Stimulated activated CD4-positive, alpha-beta T cell treated with anti-CD3 and anti-CD28 coated beads, Interleukin-1b, Interleukin-23, amount 100 ng/mL, for 4 hours (primary cell): ENCODE data around the gene RTTN.

Experiments
- DNase-seq, 2 donors: peaks; one replicate each; pipeline ENCODE4 v3.0.0-alpha.2; 2020; ENCODE audit warnings: low read depth in 2 of 2

The RTTN gene

GRCh38 chr18:70216788-70217187 lies 11.3 kb upstream of the RTTN start:
- DNase-seq: no peak

GRCh38 chr18:70207181-70207580 lies 1.7 kb upstream of the RTTN start:
- no peak for DNase-seq

DNA sequence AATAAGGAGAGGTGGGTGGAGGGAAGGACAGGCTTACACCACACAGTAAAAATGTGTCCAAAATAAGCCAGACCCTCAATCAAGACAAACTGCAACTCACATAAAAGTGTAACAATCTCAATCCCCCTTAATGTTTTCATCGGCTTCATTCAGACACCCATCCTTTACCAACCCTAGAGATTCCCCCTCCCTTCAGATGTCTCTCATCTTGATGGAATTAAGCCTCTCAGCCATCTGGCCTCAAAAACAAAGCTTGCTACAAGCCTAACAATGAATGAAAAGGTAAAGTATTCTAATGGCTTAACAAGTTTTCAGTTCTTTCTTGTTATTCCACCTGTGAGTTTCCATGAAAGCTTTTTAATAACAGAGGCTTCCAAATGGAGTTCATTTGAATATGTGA lies 5.2 kb downstream of the RTTN start:
- DNase-seq: no peak

- DNase-seq: no peak
These were observed 7.6 kb downstream of the RTTN start for GRCh38 chr18:70197844-70198243.

DNA sequence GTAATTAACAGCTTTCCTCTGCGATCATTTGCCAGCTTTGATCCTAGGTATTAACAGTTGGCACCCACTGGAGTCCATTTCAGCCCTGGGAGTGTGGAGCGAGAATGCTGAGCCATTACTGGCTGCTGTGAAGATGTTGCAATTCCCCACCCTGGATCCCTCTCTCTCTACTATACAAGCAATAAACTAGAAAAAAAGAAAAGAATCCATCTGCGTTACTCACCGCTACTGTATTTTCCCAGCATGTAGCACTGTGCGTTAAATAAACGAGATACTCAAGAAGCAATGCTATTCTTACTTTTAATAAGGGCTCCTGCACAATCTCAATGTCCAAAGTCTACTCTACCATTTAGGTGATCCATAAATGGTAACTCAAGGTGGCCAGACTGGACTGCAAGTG lies 8.5 kb downstream of the RTTN start:
- no peak for DNase-seq

DNA sequence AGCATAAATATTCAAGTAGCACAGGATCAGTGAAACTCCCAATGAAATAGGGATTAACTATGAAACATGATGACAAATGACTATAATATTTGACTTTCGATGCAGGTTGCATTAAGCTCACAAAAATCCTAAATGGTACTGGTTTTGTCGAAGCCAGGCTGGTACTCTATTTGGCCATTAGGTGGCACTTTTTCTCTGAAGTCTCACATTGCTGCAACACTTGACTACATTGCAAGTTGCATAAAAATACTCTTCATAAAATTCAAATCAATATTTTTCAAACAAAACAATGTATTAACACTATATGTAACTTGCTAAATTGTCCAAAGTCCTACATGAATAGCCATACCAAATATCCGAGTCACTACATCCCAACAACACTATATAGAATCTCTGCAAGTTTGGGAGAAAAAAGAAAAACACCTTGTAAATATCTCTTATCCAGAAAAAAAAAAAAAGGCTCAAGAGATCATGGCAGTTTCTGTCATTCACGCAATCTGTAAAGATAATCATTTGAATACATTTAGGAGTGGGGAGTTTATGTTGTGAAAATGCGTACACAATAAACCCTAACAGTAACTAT lies 9.5 kb downstream of the RTTN start:
- DNase-seq: no peak

DNA sequence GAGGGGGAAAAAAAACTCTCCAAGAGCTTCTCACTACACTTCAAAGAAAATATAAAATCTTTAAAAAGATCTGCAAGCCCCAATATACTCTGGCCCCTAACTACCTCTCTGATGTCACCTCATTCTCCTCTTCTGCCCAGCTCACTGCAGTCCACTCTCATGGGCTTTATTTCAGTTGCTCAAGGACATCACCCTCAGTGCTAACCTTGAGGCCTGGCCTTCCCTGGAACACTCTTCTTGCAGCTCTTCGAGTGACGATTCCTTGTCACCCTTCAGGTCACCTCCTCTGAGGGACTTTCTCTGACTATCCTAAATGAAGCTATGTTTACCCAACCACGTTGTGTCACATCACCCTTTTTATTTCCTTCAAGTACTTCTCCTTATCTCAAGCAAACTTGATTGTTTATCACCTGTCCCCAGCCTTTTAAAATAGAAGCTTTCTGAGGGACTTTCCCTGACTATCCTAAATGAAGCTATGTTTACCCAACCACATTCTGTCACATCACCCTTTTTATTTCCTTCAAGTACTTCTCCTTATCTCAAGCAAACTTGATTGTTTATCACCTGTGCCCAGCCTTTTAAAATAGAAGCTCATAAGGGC lies 10.4 kb downstream of the RTTN start:
- DNase-seq: no peak

GRCh38 chr18:70194227-70194890 lies 11.1 kb downstream of the RTTN start:
- no peak for DNase-seq

DNA sequence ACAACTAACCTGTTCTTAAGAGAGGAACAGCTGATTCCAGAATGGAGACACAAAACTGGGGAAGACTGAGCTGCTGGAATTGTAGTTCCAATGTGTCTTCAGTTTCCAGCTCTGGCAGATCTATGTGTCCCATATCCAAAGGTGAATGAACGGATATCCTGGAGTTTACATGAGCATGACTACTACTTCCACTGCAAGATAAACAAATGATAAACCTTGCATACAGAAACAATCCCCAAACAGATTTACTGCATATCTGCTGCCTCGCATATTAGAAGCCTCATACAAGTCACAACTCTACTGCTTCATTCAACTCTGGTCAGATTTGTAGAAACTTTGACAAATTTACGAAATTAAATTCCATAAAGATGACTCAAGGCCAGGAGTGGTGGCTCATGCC lies 15.0 kb downstream of the RTTN start:
- no peak for DNase-seq

DNA sequence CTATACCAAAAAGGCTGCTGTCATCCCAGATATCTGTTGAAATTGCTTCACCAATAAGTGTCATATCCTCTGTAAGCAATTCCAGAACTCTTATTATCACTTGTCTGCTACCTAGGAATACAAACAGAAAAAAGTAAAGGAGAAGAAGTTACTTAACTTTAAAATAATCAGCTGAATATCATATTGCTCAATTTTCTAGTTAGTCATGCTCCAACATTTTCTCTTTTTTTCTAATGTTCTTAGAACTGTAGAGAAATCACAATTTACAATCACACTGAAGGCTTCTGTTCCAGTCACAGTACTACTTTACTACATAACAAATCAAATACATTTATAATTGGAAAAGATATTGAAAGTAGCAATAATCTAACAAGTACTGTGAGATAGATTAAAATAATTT lies 17.4 kb downstream of the RTTN start:
- no peak for DNase-seq

DNA sequence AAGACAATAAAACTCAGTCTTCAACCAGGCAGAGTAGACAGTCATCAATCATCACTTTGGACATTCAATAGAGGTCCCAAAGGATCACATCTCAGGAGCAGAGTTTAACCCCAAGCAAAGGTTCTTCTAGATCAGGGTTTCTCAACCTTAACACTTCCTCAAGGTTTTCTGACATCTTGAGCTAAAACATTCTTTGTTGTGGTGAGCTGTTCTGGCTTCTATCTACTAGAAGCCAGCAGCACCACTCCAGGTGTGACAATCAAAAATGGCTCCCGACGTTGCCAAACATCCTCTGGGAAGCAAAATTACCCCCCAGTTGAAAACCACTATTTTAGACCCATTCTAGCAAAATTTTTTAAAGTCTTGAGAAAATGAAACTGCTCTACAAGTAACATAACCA lies 22.0 kb downstream of the RTTN start:
- DNase-seq: no peak

- DNase-seq: no peak
These were observed 22.9 kb downstream of the RTTN start for GRCh38 chr18:70182548-70182947.

DNA sequence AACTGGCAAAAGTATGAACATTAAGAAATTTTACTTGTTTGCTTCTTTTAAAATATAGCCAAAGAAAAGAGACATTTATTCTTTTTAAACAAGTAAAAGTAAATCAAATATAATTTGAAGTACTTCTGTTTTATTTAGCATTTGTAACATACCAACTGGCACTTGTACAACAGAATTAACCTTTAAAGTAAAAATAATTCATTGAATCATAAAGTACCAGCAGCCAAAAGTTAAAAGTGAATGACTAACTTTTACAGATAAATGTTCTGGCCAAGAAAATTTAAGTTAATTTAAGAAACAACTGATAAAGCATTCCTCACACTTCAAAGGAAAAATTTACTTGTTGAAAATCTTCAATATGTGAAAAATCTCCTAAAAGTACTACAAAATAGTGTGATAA lies 23.8 kb downstream of the RTTN start:
- DNase-seq: no peak

DNA sequence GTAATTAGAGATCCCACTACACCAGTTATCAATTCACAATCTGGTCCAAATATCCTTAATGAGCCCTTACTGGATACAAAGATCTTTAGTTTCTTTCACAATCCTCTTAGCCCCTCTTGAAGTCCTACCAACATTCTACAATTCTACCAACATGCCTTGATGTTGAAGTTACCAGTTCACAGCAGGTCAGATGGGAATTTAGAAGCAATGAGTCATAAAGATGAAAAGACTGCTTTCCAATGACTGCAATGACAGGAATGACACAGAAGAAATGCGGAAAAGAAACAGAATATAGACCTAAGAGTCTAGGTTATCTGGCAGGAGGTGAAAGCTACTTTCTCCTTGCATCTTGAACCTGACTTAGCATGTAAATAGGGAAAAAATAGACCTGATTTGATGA lies 24.5 kb downstream of the RTTN start:
- DNase-seq: no peak

- no peak for DNase-seq
These were observed 28.9 kb downstream of the RTTN start for GRCh38 chr18:70176537-70176936.

DNA sequence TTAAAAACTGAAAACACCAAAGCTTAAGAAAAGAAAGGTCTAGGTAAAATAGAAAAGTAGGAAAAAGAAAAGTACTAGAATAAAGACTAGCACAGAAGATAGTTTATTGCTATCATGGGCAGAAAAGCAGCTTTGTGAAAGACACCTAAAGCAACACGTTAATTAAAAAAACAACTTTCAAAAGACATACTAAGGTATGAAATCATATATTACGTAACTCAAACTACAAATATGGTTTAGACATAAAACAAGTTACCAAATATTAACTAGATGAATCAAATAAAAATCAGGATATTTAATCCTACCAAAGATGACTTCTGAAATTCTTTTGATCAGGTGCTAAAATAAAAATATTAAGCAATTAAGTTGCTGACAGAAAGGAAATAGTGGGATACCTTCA lies 30.3 kb downstream of the RTTN start:
- no peak for DNase-seq

DNA sequence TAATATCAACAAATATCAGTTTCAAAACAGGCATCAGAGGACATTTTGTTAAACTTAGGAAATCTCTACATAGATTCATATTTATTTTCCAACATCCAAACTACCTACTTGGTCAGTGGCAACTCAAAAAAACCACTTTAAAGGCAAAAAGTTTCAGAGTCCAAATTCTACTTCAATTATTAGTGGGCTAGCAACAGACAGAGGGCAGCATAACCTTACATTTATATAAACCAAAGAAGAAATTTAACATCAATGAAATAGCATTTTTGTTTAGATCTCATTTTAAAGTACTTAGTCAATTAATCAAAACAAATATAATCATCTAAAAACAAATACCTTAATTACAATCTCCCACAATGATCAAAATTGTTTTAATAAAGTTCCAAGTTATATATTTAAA lies 33.3 kb downstream of the RTTN start:
- no peak for DNase-seq

- no peak for DNase-seq
These were observed 35.7 kb downstream of the RTTN start for GRCh38 chr18:70169747-70170146.

DNA sequence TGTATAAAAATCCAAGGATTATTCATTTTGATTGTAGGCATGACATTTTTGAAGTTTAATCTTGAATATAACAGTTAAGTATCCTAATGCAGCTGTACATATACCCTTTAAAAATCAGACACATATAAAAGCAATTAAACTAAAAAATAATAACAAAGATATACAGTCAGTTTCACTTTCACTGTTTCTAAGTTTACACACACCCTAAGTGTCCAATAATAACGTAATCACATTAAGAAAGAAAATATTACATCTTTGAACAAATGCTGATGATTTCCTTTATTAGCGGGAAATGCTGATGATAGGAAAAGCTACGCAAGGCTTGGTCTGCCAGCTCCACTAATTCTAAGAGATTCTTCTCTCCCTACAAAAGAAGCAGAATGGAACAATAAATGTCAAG lies 38.8 kb downstream of the RTTN start:
- no peak for DNase-seq

DNA sequence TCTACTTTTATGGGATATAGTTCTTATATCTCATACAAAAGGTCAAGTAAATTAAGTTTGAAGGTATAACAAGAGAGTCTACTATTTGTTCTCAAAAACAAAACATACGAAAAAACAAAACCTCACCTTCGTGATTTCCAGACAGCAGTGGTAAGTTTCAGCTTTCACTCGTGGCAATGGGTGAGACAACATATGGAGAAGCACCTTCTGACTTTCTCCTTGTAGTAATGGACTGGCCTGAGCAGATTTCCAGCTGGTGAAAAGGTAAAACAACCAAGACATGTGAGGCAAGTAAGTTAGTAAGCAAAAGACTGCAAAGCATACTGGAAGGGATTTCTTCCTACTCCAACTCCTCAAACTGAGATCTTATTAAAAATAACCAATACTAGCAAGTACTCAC lies 39.6 kb downstream of the RTTN start:
- no peak for DNase-seq

GRCh38 chr18:70160073-70160678 lies 45.3 kb downstream of the RTTN start:
- DNase-seq: no peak

DNA sequence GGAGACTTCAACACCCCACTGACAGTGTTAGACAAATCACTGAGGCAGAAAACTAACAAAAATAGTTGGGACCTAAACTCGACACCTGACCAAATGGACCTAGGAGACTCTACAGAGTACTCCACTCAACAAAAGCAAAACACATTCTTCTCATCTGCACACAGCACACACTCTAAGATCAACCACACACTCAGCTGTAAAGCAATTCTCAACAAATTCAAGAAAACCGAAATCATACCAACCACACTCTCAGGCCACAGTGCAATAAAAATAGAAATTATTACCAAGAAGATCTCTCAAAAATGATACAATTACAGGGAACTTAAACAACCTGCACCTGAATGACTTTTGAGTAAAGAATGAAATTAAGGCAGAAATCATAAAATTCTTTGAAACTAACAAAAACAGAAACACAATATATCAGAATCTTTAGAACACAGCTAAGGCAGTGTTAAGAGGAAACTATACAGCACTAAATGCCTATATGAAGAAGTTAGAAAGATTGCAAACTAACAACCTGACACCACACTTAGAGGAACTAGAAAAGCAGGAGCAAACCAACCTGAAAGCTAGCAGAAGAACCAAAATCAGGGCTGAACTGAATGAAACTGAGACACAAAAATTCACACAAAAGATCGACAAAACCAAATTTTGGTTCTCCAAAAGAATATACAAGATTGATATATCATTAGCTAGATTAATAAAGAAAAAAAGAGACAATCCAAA lies 46.3 kb downstream of the RTTN start:
- no peak for DNase-seq

- no peak for DNase-seq
These were observed 48.6 kb downstream of the RTTN start for GRCh38 chr18:70156886-70157285.
